IPS-18c (cell line): ENCODE measurements around the gene DIP2A.
"Not testable (repeated sequence)": the region's sequence is repeated elsewhere in the genome, so short reads cannot be mapped to it uniquely, and the experiment has no call there.

Source experiments
- H3K4me3 ChIP-seq: 2 replicates; pipeline ENCODE4 v1.7.0; 2013; ENCODE audit warnings: low read depth, mild to moderate bottlenecking, low read length, moderate library complexity; ENCODE audit not compliant: insufficient read depth
- H3K9me3 ChIP-seq: one replicate; pipeline ENCODE4 v1.6.1; 2013; ENCODE audit warnings: mild to moderate bottlenecking, low read length, moderate library complexity; ENCODE audit not compliant: control insufficient read depth, insufficient read depth

Gene DIP2A

GRCh38 chr21:46436621-46437020 lies 22.1 kb upstream of the DIP2A start:
- H3K4me3 ChIP-seq, result no peak overlapping the region
- no peaks in the 10 kb centered on the region for H3K9me3 ChIP-seq

GRCh38 chr21:46437096-46437498 lies 21.6 kb upstream of the DIP2A start:
- Histone ChIP-seq H3K9me3 (no peaks in the 10 kb centered on the region), H3K4me3 (no peak overlapping the region)

- Histone ChIP-seq H3K4me3 (no peak overlapping the region), H3K9me3 (no peaks in the 10 kb centered on the region)
Measured at GRCh38 chr21:46437511-46437910, 21.2 kb upstream of the DIP2A start.

GRCh38 chr21:46438241-46438640 lies 20.4 kb upstream of the DIP2A start:
- Histone ChIP-seq H3K4me3 (no peak overlapping the region), H3K9me3 (no peaks in the 10 kb centered on the region)

- no peak overlapping the region for H3K4me3 ChIP-seq
- no peaks in the 10 kb centered on the region for H3K9me3 ChIP-seq
Measured at GRCh38 chr21:46439906-46440305, 18.8 kb upstream of the DIP2A start.

GRCh38 chr21:46441331-46441730 lies 17.4 kb upstream of the DIP2A start:
- Histone ChIP-seq H3K4me3 (no peak overlapping the region), H3K9me3 (no peaks in the 10 kb centered on the region)

DNA sequence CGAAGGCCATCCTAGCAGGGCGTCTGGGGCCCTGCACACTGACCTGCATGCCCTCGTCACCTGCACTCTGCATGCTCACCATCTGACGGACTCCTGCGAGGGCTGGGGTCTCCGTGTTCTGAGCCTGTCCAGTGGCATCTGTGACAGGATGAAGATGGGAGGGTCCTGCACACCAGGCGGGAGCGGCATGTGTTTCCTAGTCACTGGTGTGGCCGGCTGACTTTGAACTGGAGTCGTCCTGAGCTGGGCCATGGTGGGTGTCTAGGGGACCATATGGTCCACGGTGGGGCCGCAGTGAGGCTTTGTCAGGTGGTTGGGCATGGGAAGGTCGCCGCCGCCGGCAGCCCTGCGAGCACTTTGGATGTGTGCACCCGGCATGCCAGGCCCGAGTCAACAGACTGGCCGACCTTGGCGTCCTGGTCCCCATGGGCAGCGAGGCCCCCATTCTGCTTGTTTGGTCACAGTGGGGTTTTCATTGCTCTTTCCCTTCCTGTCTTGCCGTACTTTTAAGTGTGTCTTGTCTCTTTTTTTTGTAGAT lies 16.7 kb upstream of the DIP2A start:
- Histone ChIP-seq H3K4me3 (no peak overlapping the region), H3K9me3 (no peaks in the 10 kb centered on the region)

GRCh38 chr21:46442938-46443337 lies 15.8 kb upstream of the DIP2A start:
- no peaks in the 10 kb centered on the region for H3K9me3 ChIP-seq
- H3K4me3 ChIP-seq, result no peak overlapping the region

- Histone ChIP-seq H3K4me3 (no peak overlapping the region), H3K9me3 (peaks cover 2% of the 10 kb centered on the region)
Measured at GRCh38 chr21:46443910-46444309, 14.8 kb upstream of the DIP2A start.

DNA sequence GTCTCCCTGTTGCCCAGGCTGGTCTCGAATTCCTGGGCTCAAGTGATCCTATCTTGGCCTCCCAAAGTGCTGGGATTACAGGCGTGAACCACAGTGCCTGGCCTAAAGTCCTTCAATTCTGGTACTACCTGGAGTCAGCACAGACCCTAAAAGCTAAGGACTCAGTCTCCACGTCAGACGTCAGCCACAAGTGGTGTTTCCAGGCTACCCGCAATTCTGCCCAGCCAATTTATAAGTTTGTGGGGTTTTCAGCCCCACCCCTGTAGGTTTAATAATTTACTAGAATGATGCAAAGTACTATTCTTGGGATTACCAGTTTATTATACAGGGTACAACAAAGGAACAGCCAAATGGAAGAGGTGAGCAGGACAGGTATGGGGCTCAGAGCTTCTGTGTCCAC lies 10.6 kb upstream of the DIP2A start:
- Histone ChIP-seq H3K9me3 (peaks cover 2% of the 10 kb centered on the region), H3K4me3 (no peak overlapping the region)

GRCh38 chr21:46448855-46449254 lies 9.8 kb upstream of the DIP2A start:
- not testable (repeated sequence) for H3K4me3 ChIP-seq, H3K9me3 ChIP-seq

DNA sequence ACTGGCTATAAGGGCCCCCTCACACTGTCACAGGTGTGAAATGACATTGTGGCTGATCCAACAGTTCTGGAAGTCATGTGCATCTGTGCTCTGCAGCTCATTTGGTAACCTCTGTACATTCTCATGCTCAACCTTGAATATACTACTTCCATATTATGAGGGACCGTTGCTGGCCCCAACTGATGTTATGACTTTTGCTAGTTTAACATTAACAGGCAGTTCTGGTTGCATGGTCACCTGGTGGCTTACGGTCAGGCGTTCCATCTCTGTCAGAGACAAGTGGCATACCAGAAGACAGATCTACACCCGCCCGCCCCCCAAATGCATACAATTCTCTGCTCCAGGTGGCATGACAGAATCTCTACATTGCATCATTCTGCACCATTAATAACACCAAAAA lies 6.0 kb upstream of the DIP2A start:
- Histone ChIP-seq H3K4me3 (no peak overlapping the region), H3K9me3 (peaks cover 2% of the 10 kb centered on the region)

DNA sequence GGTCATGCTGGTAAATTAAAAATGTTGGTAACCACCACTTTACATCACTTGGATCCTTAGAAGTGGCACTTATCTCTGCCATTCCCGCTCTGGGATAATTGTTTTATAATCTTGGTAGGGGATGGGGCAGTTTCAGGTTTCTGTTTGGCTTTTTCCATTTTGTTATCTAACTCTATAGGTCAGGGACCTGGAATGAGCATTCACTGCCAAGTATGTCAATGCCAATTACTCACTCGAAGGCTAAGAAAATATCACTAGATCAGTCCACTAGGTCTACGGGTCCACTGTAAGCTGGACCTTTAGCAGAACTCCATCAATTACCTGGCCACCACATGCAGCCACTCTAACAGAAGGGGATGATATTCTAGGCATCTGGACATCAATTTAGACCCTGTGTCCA lies 4.5 kb upstream of the DIP2A start:
- Histone ChIP-seq H3K9me3 (no peaks in the 10 kb centered on the region), H3K4me3 (no peak overlapping the region)

DNA sequence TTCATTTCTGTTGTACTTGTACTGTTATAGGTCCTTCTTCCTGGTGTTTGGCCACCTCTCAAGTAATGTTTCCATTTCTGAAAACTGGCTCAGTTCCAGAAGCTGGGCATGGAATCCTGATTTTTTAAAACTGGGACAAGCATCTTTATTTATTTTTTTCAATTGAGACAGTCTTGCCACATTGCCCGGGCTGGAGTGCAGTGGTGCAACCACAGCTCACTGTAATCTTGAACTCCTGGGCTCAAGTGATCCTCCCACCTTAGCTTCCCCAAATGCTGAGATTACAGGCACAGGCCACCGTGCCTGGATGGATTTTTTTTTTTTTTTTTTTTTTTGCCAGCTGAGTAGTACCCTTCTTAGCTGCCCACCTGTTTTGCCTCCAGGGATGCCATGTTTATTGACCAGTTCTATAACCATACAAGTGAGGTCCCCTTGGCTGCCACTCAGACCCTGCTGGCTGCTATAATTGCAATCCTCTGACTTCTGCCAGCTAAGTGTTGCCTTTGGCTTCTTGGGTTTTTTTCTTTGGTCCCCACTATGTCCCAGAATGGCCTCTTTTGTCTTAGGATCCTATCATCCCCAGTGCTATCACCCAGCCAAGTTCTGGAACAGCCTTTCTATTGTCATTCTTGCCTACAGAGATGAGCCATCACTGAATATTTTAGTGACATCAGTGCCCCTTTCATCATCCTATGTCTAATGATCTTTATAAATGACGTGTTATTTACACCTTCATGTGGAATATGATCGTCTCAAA lies 3.9 kb upstream of the DIP2A start:
- H3K9me3 ChIP-seq, result no peaks in the 10 kb centered on the region
- H3K4me3 ChIP-seq, result no peak overlapping the region

GRCh38 chr21:46455575-46456385 lies 2.9 kb upstream of the DIP2A start:
- H3K4me3 ChIP-seq, result no peak overlapping the region
- no peaks in the 10 kb centered on the region for H3K9me3 ChIP-seq

GRCh38 chr21:46456750-46457149 lies 1.9 kb upstream of the DIP2A start:
- no peak overlapping the region for H3K4me3 ChIP-seq
- no peaks in the 10 kb centered on the region for H3K9me3 ChIP-seq

- peak overlapping the region; percentile 99 for H3K4me3 ChIP-seq
- H3K9me3 ChIP-seq, result no peaks in the 10 kb centered on the region
Measured at GRCh38 chr21:46457801-46458314, 833 bp upstream of the DIP2A start.

- Histone ChIP-seq H3K4me3 (peak overlapping the region; percentile 87), H3K9me3 (no peaks in the 10 kb centered on the region)
Measured at GRCh38 chr21:46459024-46459355, 299 bp downstream of the DIP2A start.
